ENCODE results near the gene FSHR.

FSHR gene

DNA sequence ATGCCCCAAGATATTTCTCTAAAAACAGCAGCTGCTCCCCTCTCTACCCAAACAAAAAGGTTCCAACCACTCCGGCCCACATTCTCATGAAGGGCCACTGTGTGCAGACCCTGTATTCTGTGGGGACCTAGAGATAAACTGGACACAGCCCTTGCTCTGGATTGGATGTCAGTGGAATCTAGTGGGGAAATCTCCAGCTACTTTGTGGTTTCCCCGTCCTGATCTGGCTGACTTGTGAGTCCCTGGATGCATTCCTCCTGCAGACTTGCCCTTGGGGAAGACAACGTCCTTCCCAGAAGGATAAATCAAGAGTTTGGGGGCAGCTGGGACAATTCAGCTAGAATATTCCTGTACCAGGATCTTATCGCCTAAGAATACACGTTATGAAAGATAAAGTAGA lies 151.1 kb downstream of the FSHR start:
- H3F3A ChIP-seq (ENCODE audit: insufficient read depth, low read length): no peaks in the 10 kb centered on the region
- H3K79me2 ChIP-seq (ENCODE audit: insufficient read depth, low read length): no peaks in the 10 kb centered on the region
- H3K36me3 ChIP-seq (ENCODE audit: insufficient read depth, low read length): no peaks in the 10 kb centered on the region
- H3K27ac ChIP-seq (ENCODE audit: low read depth, low read length, poor library complexity, severe bottlenecking): no peak overlapping the region
- TF ChIP-seq, protein P1, sequence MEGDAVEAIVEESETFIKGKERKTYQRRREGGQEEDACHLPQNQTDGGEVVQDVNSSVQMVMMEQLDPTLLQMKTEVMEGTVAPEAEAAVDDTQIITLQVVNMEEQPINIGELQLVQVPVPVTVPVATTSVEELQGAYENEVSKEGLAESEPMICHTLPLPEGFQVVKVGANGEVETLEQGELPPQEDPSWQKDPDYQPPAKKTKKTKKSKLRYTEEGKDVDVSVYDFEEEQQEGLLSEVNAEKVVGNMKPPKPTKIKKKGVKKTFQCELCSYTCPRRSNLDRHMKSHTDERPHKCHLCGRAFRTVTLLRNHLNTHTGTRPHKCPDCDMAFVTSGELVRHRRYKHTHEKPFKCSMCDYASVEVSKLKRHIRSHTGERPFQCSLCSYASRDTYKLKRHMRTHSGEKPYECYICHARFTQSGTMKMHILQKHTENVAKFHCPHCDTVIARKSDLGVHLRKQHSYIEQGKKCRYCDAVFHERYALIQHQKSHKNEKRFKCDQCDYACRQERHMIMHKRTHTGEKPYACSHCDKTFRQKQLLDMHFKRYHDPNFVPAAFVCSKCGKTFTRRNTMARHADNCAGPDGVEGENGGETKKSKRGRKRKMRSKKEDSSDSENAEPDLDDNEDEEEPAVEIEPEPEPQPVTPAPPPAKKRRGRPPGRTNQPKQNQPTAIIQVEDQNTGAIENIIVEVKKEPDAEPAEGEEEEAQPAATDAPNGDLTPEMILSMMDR (IDR thresholded peaks at IDR 0.05; ENCODE audit: low read length): no peak
- no peak for TF ChIP-seq EZH2 (IDR thresholded peaks at IDR 0.05; ENCODE audit: borderline replicate concordance, low read length)
- no peak overlapping the region for H3K4me3 ChIP-seq (ENCODE audit: low read depth, low read length, poor library complexity, severe bottlenecking)
- H3K9me3 ChIP-seq (ENCODE audit: low read length): no peaks in the 10 kb centered on the region
- H3K4me2 ChIP-seq (ENCODE audit: low read length): no peak overlapping the region
- no peaks in the 10 kb centered on the region for H4K20me1 ChIP-seq (ENCODE audit: insufficient read depth, low read length)
- H2AFZ ChIP-seq (ENCODE audit: low read length): no peak overlapping the region
- no peaks in the 10 kb centered on the region for H3K4me1 ChIP-seq (ENCODE audit: insufficient read depth, low read length, severe bottlenecking)
- H3K9me2 ChIP-seq (ENCODE audit: low read depth, low read length): no peaks in the 10 kb centered on the region
- no peaks in the 10 kb centered on the region for H3K27me3 ChIP-seq (ENCODE audit: insufficient read depth, low read length)
- H3K9ac ChIP-seq (ENCODE audit: low read length): no peak overlapping the region

DNA sequence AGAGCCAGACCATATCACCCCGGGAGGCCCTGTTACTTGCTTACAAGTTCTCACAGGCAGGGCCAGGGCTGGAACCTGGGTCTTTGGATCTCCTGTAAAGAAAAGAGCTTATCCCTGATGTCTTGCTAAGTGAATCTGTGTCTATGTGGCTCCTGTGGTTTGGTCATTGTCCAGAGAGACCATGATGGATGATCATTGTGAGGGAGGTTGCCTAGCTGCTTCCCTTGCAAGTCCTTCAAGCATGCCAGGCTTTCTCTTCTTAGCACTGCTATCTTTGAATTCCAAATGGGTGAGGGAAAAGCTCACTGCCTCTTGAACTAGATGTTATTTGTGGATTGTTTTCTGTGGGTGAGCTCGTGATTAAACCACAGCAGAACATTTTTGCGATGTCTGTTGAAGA lies 151.6 kb downstream of the FSHR start:
- Histone ChIP-seq H3K9ac (ENCODE audit: low read length) (no peak overlapping the region), H4K20me1 (ENCODE audit: insufficient read depth, low read length) (no peaks in the 10 kb centered on the region), H3K27me3 (ENCODE audit: insufficient read depth, low read length) (no peaks in the 10 kb centered on the region), H2AFZ (ENCODE audit: low read length) (no peak overlapping the region), H3K9me2 (ENCODE audit: low read depth, low read length) (no peaks in the 10 kb centered on the region), H3F3A (ENCODE audit: insufficient read depth, low read length) (no peaks in the 10 kb centered on the region), H3K79me2 (ENCODE audit: insufficient read depth, low read length) (no peaks in the 10 kb centered on the region), H3K9me3 (ENCODE audit: low read length) (no peaks in the 10 kb centered on the region), H3K4me1 (ENCODE audit: insufficient read depth, low read length, severe bottlenecking) (no peaks in the 10 kb centered on the region), H3K36me3 (ENCODE audit: insufficient read depth, low read length) (no peaks in the 10 kb centered on the region), H3K27ac (ENCODE audit: low read depth, low read length, poor library complexity, severe bottlenecking) (no peak overlapping the region), H3K4me2 (ENCODE audit: low read length) (no peak overlapping the region), H3K4me3 (ENCODE audit: low read depth, low read length, poor library complexity, severe bottlenecking) (no peak overlapping the region)
- TF ChIP-seq, protein P1 (IDR thresholded peaks at IDR 0.05; ENCODE audit: low read length): no peak
- no peak for TF ChIP-seq EZH2 (IDR thresholded peaks at IDR 0.05; ENCODE audit: borderline replicate concordance, low read length)

DNA sequence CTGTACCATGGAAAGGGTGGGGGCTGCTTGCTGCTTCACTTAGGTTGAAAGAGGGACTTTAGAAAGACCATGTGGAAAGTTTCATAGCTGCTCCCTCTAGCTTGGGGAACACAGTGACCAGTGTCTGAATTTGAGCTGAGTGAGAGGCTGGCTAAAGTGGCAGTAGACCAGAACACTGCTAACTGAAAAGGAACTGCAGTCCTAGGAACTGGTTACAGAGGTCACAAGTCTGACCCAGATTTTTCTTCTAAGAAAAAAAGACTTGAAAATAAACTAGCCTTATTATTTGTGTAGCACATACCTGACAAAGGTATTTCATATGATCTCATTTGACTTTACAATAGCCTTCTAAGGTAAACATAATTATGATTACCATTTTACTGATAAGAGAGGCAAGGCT lies 153.6 kb downstream of the FSHR start:
- Histone ChIP-seq H4K20me1 (ENCODE audit: insufficient read depth, low read length) (no peaks in the 10 kb centered on the region), H3K9ac (ENCODE audit: low read length) (no peak overlapping the region), H3K27me3 (ENCODE audit: insufficient read depth, low read length) (no peaks in the 10 kb centered on the region), H3K36me3 (ENCODE audit: insufficient read depth, low read length) (no peaks in the 10 kb centered on the region), H3K4me2 (ENCODE audit: low read length) (no peak overlapping the region), H3K4me1 (ENCODE audit: insufficient read depth, low read length, severe bottlenecking) (no peaks in the 10 kb centered on the region), H2AFZ (ENCODE audit: low read length) (no peak overlapping the region), H3K4me3 (ENCODE audit: low read depth, low read length, poor library complexity, severe bottlenecking) (no peak overlapping the region), H3F3A (ENCODE audit: insufficient read depth, low read length) (no peaks in the 10 kb centered on the region), H3K9me2 (ENCODE audit: low read depth, low read length) (no peaks in the 10 kb centered on the region), H3K79me2 (ENCODE audit: insufficient read depth, low read length) (no peaks in the 10 kb centered on the region), H3K27ac (ENCODE audit: low read depth, low read length, poor library complexity, severe bottlenecking) (no peak overlapping the region), H3K9me3 (ENCODE audit: low read length) (no peaks in the 10 kb centered on the region)
- TF ChIP-seq EZH2 (IDR thresholded peaks at IDR 0.05; ENCODE audit: borderline replicate concordance, low read length): no peak
- TF ChIP-seq, protein P1 (IDR thresholded peaks at IDR 0.05; ENCODE audit: low read length): no peak
